HG02678 (cell line): ENCODE measurements around the gene CDPF1.
"Not testable (repeated sequence)": the region's sequence is repeated elsewhere in the genome, so short reads cannot be mapped to it uniquely, and the experiment has no call there.

Source experiments
- ATAC-seq: cut with Tn5 transposase; IDR thresholded peaks from one replicate; pipeline ENCODE4 v1.9.1; 2021; ENCODE audit warnings: mild to moderate bottlenecking, moderate library complexity; ENCODE audit not compliant: unreplicated experiment

The CDPF1 gene

GRCh38 chr22:46226577-46226976, 23.5 kb downstream of the CDPF1 start:
- no peak for ATAC-seq

GRCh38 chr22:46225631-46226030, 24.5 kb downstream of the CDPF1 start:
- ATAC-seq: no peak

- ATAC-seq: no peak
Observed at GRCh38 chr22:46224898-46225290, 25.2 kb downstream of the CDPF1 start.

- ATAC-seq: no peak
Observed at GRCh38 chr22:46224044-46224897, 25.8 kb downstream of the CDPF1 start.

GRCh38 chr22:46220921-46221320, 29.2 kb downstream of the CDPF1 start:
- no peak for ATAC-seq

DNA sequence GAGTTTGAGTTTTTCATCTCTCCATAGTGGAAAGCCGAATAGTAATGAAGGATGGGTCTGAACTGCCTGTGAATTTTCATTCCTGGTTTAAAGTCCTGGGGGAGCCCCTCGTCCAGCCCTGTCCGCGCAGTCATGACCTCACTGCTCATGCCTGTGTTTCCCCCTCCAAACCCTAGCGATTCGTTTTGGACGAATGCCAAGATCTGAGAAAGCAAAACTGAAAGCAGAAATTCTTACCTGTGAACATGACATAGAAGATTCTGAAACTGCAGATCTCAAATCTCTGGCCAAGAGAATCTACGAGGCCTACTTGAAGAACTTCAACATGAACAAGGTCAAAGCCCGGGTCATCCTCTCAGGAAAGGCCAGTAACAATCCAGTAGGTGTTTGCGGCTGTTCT, 30.5 kb downstream of the CDPF1 start:
- no peak for ATAC-seq

GRCh38 chr22:46214616-46215015, 35.5 kb downstream of the CDPF1 start:
- ATAC-seq: no peak

GRCh38 chr22:46214149-46214548, 35.9 kb downstream of the CDPF1 start:
- ATAC-seq: no peak

GRCh38 chr22:46213052-46213451, 37.0 kb downstream of the CDPF1 start:
- no peak for ATAC-seq

- no peak for ATAC-seq
Observed at GRCh38 chr22:46212195-46212594, 37.9 kb downstream of the CDPF1 start.

DNA sequence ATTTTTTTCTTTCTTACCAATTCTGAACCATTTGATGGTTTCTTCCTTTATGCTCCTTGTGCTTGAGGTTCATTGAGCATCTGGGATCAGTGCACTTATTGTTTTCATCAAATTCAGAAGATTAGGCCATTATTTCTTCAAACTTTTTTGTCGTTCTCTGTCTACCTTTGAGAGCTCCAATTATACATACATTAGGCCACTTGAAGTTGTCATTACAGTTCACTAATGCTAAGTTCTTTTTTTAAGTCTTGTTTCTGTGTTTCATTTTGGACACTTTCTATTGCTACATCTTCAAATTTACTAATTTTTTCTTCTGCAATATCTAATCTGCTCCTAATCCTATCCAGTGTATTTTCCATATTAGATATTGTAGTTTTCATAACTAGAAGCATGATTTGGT, 40.8 kb downstream of the CDPF1 start:
- ATAC-seq: no peak

DNA sequence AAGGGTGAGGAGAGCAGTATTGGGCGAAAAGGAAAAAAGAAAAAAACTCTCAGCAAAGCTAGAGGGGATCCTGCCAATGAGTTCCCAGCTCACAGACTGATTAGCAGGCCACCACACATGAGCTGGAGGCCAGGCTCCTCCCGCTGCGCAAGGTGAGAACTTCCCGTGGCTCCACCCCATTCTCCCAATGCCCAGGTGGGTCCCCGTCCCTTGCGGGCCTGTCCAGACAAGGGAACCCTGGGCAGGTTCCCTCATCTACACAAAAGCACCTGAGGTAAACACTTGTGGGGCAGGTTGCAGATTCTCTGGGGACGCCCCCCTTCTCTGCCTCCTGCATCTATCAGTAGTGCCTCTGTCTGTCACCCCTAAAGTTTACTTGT, 46.5 kb downstream of the CDPF1 start:
- no peak for ATAC-seq

- no peak for ATAC-seq
Observed at GRCh38 chr22:46202897-46203600, 47.0 kb downstream of the CDPF1 start.

GRCh38 chr22:46201059-46201757, 48.9 kb downstream of the CDPF1 start:
- ATAC-seq: no peak

- not testable (repeated sequence) for ATAC-seq
Observed at GRCh38 chr22:46198806-46199205, 51.3 kb downstream of the CDPF1 start.

- ATAC-seq: no peak
Observed at GRCh38 chr22:46198274-46198673, 51.8 kb downstream of the CDPF1 start.

GRCh38 chr22:46196278-46196677, 53.8 kb downstream of the CDPF1 start:
- ATAC-seq: no peak

- no peak for ATAC-seq
Observed at GRCh38 chr22:46195487-46196165, 54.5 kb downstream of the CDPF1 start.
